HepG2 (cell line): ENCODE data around the gene TMCC1. TPM values are rescaled to one million over a fixed set of nuclear protein-coding genes. Genes with fewer than 3 reads are reported as not detected.
A peak's percentile ranks its signal among the peaks of the same experiment; 100 is the strongest.

ENCODE experiments used
- CREM ChIP-seq, 2 experiments: sonication (generic) in 1 of 2; formaldehyde crosslinking in 1 of 2; IDR thresholded peaks; 2 replicates each; pipeline versions ENCODE4 v1.4.0 to v1.6.1; 2016 to 2020; ENCODE audit warnings: antibody characterized with exemption in 1 of 2, mild to moderate bottlenecking in 1 of 2, missing genetic modification reagents in 1 of 2
- KDM1A ChIP-seq: IDR thresholded peaks from 2 replicates; pipeline ENCODE4 v1.6.1; 2016; ENCODE audit warnings: missing compliant biosample characterization
- KDM2A ChIP-seq: sonication (generic); formaldehyde crosslinking; IDR thresholded peaks from 2 replicates; pipeline ENCODE4 v1.4.0; 2020; ENCODE audit warnings: low read depth, missing genetic modification reagents, borderline replicate concordance
- MBNL3 ChIP-seq: fragments of 250-450 bp; sonication (Bioruptor Pico); conservative IDR thresholded peaks from 2 replicates; pipeline ENCODE4 v1.8.0; 2022; ENCODE audit warnings: mild to moderate bottlenecking, inconsistent platforms
- NKX3-1 ChIP-seq: sonication (generic); formaldehyde crosslinking; IDR thresholded peaks from 2 replicates; pipeline ENCODE4 v1.5.0; 2020; ENCODE audit warnings: missing genetic modification reagents
- POLR2G ChIP-seq: fragments of 200-400 bp; formaldehyde crosslinking; IDR thresholded peaks from 2 replicates; pipeline ENCODE4 v1.6.1; 2018; ENCODE audit warnings: mild to moderate bottlenecking, low read depth, low read length, moderate library complexity
- SOX5 ChIP-seq: IDR thresholded peaks from 2 replicates; pipeline ENCODE4 v1.6.1; 2016; ENCODE audit warnings: borderline replicate concordance
- SPEN ChIP-seq: sonication (generic); formaldehyde crosslinking; IDR thresholded peaks from 2 replicates; pipeline ENCODE4 v1.5.1; 2020; ENCODE audit warnings: low read depth, mild to moderate bottlenecking, missing genetic modification reagents
- ZNF292 ChIP-seq: sonication (generic); formaldehyde crosslinking; IDR thresholded peaks from 2 replicates; pipeline ENCODE4 v1.8.1; 2022; ENCODE audit warnings: mild to moderate bottlenecking, low read depth, missing genetic modification reagents, borderline replicate concordance
- polyA plus RNA-seq, 8 experiments: library from polyadenylated mRNA; depleted of rRNA in 3 of 8; stranded (reverse) in 7 of 8; unstranded in 1 of 8; fragments of >200 nt; fragmentation: Illumina TruSeq in 4 of 8; extraction: Trizol in 4 of 8; gene quantifications; 2 replicates each; pipeline versions ENCODE4 v1.2.1 to v1.2.3, GENCODE V29; 2011 to 2016; ENCODE audit warnings: low read depth in 4 of 8, missing spikeins in 1 of 8, mixed read lengths in 1 of 8; ENCODE audit not compliant: insufficient read depth in 1 of 8
- total RNA-seq, 5 experiments: library from RNA; depleted of rRNA; stranded (reverse); fragments of >200 nt; fragmentation: Illumina TruSeq; extraction: Trizol; gene quantifications; 2 replicates each; pipeline ENCODE4 v1.2.3, GENCODE V29; 2016; ENCODE audit warnings: low read depth in 1 of 5
- TF ChIP-seq, protein P1 (sequence below), 2 experiments: IDR thresholded peaks; 2 replicates each; pipeline ENCODE4 v1.6.1; 2011 to 2012; ENCODE audit warnings: low read length in 2 of 2, borderline replicate concordance in 1 of 2, low read depth in 1 of 2, mild to moderate bottlenecking in 1 of 2, moderate library complexity in 1 of 2
- TF ChIP-seq, protein P2 (sequence below), 2 experiments: sonication (generic) in 1 of 2; formaldehyde crosslinking in 1 of 2; IDR thresholded peaks; 2 replicates each; pipeline versions ENCODE4 v1.4.0 to v1.6.1; 2016 to 2020; ENCODE audit warnings: borderline replicate concordance in 1 of 2, low read depth in 1 of 2, mild to moderate bottlenecking in 1 of 2, missing genetic modification reagents in 1 of 2
- TF ChIP-seq, protein P3 (sequence below): sonication (generic); formaldehyde crosslinking; IDR thresholded peaks from 2 replicates; pipeline ENCODE4 v1.4.0; 2020; ENCODE audit warnings: missing genetic modification reagents, borderline replicate concordance
- TF ChIP-seq, protein P4 (sequence below): sonication (generic); formaldehyde crosslinking; IDR thresholded peaks from 2 replicates; pipeline ENCODE4 v1.4.0; 2020; ENCODE audit warnings: missing genetic modification reagents

TMCC1 gene
- total and polyA plus RNA-seq, 2 of the 13 experiments (the other 11 are each of a cell fraction or from before 2014, with no cell fraction given): 12.1 to 264 TPM

DNA sequence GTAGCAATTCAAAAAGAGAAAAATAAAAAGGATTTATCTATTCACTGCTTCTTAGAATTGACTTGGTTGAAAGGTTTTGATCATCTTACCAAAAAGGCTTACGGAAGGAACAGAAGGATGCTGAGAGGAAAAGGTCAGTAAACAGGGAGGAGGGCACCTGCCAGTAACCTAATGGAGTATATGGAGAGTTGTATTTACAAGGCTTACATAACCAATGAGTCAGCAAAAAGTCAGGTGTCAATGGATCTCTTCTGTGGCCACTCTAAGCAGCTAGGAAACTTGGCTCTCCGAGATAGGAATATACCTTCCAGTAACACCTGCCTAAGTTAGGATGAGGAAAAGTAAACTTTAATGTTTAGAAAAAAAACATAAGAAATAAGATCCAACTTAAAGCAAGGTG lies 206.6 kb downstream of the TMCC1 start (continued):
- TF ChIP-seq NKX3-1: no peak
- peak; percentile 31; the same call in 1 of the 2 replicates for TF ChIP-seq SPEN (CRISPR knock-in tag)
- TF ChIP-seq MBNL3 (CRISPR knock-in tag): no peak
- TF ChIP-seq, protein P1, sequence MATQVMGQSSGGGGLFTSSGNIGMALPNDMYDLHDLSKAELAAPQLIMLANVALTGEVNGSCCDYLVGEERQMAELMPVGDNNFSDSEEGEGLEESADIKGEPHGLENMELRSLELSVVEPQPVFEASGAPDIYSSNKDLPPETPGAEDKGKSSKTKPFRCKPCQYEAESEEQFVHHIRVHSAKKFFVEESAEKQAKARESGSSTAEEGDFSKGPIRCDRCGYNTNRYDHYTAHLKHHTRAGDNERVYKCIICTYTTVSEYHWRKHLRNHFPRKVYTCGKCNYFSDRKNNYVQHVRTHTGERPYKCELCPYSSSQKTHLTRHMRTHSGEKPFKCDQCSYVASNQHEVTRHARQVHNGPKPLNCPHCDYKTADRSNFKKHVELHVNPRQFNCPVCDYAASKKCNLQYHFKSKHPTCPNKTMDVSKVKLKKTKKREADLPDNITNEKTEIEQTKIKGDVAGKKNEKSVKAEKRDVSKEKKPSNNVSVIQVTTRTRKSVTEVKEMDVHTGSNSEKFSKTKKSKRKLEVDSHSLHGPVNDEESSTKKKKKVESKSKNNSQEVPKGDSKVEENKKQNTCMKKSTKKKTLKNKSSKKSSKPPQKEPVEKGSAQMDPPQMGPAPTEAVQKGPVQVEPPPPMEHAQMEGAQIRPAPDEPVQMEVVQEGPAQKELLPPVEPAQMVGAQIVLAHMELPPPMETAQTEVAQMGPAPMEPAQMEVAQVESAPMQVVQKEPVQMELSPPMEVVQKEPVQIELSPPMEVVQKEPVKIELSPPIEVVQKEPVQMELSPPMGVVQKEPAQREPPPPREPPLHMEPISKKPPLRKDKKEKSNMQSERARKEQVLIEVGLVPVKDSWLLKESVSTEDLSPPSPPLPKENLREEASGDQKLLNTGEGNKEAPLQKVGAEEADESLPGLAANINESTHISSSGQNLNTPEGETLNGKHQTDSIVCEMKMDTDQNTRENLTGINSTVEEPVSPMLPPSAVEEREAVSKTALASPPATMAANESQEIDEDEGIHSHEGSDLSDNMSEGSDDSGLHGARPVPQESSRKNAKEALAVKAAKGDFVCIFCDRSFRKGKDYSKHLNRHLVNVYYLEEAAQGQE (IDR thresholded peaks at IDR 0.05; ENCODE audit: borderline replicate concordance in 1 of 2, low read depth in 1 of 2, low read length in 2 of 2): peak in 1 of 2 experiments; percentile 33; a peak in 1 of 4 replicates
- 0 out of 2 replicates have a peak, but pooled peaks have one; percentile 21 for TF ChIP-seq KDM1A (CRISPR knock-in tag)
- TF ChIP-seq, protein P2, sequence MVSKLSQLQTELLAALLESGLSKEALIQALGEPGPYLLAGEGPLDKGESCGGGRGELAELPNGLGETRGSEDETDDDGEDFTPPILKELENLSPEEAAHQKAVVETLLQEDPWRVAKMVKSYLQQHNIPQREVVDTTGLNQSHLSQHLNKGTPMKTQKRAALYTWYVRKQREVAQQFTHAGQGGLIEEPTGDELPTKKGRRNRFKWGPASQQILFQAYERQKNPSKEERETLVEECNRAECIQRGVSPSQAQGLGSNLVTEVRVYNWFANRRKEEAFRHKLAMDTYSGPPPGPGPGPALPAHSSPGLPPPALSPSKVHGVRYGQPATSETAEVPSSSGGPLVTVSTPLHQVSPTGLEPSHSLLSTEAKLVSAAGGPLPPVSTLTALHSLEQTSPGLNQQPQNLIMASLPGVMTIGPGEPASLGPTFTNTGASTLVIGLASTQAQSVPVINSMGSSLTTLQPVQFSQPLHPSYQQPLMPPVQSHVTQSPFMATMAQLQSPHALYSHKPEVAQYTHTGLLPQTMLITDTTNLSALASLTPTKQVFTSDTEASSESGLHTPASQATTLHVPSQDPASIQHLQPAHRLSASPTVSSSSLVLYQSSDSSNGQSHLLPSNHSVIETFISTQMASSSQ (IDR thresholded peaks at IDR 0.05; ENCODE audit: low read depth): peak; percentile 56
- TF ChIP-seq, protein P2 (CRISPR knock-in tag; IDR thresholded peaks at IDR 0.05; ENCODE audit: borderline replicate concordance): no peak
- TF ChIP-seq POLR2G: peak; percentile 39; the same call in 1 of the 2 replicates
- TF ChIP-seq SOX5 (CRISPR knock-in tag): peak; percentile 77
- no peak for TF ChIP-seq KDM2A (CRISPR knock-in tag)
- no peak for TF ChIP-seq ZNF292 (CRISPR knock-in tag)
- peak; percentile 50; the same call in 1 of the 2 replicates for TF ChIP-seq CREM (IDR thresholded peaks at IDR 0.05)
- no peak for TF ChIP-seq CREM (CRISPR knock-in tag; IDR thresholded peaks at IDR 0.05)
- TF ChIP-seq, protein P3, sequence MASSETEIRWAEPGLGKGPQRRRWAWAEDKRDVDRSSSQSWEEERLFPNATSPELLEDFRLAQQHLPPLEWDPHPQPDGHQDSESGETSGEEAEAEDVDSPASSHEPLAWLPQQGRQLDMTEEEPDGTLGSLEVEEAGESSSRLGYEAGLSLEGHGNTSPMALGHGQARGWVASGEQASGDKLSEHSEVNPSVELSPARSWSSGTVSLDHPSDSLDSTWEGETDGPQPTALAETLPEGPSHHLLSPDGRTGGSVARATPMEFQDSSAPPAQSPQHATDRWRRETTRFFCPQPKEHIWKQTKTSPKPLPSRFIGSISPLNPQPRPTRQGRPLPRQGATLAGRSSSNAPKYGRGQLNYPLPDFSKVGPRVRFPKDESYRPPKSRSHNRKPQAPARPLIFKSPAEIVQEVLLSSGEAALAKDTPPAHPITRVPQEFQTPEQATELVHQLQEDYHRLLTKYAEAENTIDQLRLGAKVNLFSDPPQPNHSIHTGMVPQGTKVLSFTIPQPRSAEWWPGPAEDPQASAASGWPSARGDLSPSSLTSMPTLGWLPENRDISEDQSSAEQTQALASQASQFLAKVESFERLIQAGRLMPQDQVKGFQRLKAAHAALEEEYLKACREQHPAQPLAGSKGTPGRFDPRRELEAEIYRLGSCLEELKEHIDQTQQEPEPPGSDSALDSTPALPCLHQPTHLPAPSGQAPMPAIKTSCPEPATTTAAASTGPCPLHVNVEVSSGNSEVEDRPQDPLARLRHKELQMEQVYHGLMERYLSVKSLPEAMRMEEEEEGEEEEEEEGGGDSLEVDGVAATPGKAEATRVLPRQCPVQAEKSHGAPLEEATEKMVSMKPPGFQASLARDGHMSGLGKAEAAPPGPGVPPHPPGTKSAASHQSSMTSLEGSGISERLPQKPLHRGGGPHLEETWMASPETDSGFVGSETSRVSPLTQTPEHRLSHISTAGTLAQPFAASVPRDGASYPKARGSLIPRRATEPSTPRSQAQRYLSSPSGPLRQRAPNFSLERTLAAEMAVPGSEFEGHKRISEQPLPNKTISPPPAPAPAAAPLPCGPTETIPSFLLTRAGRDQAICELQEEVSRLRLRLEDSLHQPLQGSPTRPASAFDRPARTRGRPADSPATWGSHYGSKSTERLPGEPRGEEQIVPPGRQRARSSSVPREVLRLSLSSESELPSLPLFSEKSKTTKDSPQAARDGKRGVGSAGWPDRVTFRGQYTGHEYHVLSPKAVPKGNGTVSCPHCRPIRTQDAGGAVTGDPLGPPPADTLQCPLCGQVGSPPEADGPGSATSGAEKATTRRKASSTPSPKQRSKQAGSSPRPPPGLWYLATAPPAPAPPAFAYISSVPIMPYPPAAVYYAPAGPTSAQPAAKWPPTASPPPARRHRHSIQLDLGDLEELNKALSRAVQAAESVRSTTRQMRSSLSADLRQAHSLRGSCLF (CRISPR knock-in tag): no peak
- TF ChIP-seq, protein P4, sequence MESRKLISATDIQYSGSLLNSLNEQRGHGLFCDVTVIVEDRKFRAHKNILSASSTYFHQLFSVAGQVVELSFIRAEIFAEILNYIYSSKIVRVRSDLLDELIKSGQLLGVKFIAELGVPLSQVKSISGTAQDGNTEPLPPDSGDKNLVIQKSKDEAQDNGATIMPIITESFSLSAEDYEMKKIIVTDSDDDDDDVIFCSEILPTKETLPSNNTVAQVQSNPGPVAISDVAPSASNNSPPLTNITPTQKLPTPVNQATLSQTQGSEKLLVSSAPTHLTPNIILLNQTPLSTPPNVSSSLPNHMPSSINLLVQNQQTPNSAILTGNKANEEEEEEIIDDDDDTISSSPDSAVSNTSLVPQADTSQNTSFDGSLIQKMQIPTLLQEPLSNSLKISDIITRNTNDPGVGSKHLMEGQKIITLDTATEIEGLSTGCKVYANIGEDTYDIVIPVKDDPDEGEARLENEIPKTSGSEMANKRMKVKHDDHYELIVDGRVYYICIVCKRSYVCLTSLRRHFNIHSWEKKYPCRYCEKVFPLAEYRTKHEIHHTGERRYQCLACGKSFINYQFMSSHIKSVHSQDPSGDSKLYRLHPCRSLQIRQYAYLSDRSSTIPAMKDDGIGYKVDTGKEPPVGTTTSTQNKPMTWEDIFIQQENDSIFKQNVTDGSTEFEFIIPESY: no peak
